ENCODE data around the gene TEKT3.

- no peak for TF ChIP-seq POLR2AphosphoS5 (IDR thresholded peaks at IDR 0.05)
- TF ChIP-seq POLR2A (IDR thresholded peaks at IDR 0.05), result no peak
- TF ChIP-seq, protein P1, sequence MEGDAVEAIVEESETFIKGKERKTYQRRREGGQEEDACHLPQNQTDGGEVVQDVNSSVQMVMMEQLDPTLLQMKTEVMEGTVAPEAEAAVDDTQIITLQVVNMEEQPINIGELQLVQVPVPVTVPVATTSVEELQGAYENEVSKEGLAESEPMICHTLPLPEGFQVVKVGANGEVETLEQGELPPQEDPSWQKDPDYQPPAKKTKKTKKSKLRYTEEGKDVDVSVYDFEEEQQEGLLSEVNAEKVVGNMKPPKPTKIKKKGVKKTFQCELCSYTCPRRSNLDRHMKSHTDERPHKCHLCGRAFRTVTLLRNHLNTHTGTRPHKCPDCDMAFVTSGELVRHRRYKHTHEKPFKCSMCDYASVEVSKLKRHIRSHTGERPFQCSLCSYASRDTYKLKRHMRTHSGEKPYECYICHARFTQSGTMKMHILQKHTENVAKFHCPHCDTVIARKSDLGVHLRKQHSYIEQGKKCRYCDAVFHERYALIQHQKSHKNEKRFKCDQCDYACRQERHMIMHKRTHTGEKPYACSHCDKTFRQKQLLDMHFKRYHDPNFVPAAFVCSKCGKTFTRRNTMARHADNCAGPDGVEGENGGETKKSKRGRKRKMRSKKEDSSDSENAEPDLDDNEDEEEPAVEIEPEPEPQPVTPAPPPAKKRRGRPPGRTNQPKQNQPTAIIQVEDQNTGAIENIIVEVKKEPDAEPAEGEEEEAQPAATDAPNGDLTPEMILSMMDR (IDR thresholded peaks at IDR 0.05), result no peak
Measured at GRCh38 chr17:15386083-15386482, 44.7 kb upstream of the TEKT3 start.
